M059J (cell line): ENCODE data around the gene IFNAR1. TPM values are rescaled to one million over a fixed set of nuclear protein-coding genes. Genes with fewer than 3 reads are reported as not detected.
A peak's percentile ranks its signal among the peaks of the same experiment; 100 is the strongest.
"Not testable (repeated sequence)": the region's sequence is repeated elsewhere in the genome, so short reads cannot be mapped to it uniquely, and the experiment has no call there.

Experiments
- DNase-seq: peaks from one replicate; pipeline ENCODE4 v3.0.0-alpha.2; 2012; ENCODE audit warnings: low read depth
- total RNA-seq: library from RNA; depleted of rRNA; stranded (reverse); fragments of >200 nt; shearing (Covaris generic); gene quantifications from 2 replicates; pipeline ENCODE4 v1.2.3, GENCODE V29; 2014

The IFNAR1 gene
- total RNA-seq, 1 experiment from 2014 or later: 19.8 TPM

GRCh38 chr21:33375101-33375644 lies 50.4 kb downstream of the IFNAR1 start:
- no peak for DNase-seq

DNA sequence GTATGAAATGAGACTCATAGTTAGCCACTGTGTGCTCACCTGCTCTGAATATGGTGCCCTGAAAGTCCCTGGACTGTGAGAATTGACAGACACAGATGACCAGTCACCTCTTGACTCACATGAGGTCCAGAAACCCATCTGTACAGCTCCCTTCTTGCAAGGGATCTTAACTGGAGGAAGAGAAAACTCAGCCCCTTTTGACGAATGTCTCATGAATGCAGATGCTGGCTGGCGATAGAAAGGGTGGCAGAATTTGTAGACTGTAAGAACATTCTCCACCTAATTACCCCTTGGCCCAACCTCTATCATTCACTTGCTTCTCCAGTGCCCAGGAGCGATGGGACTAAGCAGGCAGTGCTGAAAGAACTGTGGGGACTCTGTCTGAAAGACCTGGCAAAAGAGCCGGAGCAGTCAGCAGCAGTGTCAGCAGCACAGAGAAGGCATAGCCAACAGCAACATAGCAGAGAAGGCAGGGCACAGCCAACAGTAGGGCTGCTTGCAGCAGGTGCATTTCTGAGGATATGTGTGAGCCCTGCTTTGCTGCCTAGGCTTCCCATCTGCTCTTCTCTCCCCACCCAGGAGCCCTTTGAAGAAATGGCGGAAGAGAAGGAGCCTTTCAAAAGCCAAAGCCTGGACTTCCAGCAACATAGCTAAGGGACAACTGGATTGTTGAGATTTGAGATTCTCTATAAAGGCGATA lies 52.6 kb downstream of the IFNAR1 start:
- DNase-seq: no peak

DNA sequence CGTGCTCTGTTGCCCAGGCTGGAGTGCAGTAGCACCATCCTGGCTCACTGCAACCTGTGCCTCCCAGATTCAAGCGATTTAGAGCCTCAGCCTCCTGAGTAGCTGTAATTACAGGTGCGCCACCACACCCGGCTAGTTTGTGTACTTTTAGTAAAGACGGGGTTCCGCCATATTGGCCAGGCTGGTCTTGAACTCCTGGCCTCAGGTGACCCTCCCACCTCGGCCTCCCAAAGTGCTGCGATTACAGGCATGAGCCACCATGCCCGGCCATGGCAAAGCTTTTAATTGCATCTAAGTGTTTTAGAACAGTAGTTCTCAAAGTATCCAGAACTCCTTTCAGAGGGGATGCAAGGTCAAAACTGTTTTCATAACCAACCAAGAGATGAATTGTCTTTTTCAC lies 53.3 kb downstream of the IFNAR1 start:
- no peak for DNase-seq

GRCh38 chr21:33379934-33380333 lies 55.2 kb downstream of the IFNAR1 start:
- peak; percentile 81 for DNase-seq

GRCh38 chr21:33380483-33380998 lies 55.8 kb downstream of the IFNAR1 start:
- DNase-seq: peak; percentile 100

- DNase-seq: not testable (repeated sequence)
Measured at GRCh38 chr21:33381381-33381780, 56.6 kb downstream of the IFNAR1 start.

- peak; percentile 96 for DNase-seq
Measured at GRCh38 chr21:33383056-33383888, 58.5 kb downstream of the IFNAR1 start.

DNA sequence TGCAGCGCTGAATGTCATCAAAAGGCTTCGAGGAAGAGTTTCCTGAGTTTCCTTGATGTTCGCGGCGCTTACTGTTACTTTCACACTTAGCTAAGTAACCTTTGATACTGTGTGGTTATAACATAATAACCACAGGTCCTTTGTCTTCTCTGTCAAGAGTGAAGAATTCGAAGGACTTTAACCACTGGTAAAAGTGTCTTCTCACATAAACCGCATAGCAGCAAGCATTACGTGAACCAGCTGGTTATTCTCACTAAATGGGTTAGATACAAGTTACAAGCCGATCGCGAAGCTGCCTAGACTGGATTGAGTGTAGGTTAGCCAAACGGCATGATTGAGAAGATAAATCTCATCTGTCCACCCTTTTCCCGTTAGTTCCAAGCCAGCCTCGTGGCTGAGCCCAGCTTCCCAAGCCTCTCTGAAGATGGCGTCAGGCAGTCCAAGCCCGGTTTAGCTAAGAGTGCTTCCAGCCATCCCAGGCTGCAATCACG lies 60.1 kb downstream of the IFNAR1 start:
- DNase-seq: peak; percentile 55

DNA sequence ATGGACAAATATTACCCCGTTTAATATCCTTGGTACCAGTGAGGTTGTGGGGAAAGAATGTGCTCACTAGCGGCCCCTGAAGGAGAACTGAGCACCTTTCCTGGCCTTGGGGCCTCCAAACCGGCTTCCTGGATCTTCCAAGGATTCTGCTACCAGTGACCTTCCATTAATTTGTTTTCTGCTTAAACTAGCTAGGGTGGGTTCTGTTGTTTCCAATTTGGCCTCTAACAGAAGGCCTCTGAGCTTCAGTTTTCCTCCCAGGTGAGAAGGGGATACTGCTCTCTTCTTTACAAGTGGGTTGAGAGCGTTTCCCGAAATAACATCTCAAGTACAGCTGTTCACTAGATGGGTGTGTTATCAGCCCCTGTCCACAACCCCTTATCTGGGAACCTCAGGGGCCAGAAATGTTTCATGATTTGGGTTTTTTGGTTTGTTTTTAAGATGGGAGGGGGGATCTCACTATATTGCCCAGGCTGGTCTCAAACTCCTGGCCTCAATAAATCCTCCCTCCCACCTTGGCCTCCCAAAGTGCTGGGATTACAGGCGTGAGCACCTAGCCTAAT lies 61.5 kb downstream of the IFNAR1 start:
- no peak for DNase-seq

GRCh38 chr21:33387294-33387693 lies 62.5 kb downstream of the IFNAR1 start:
- DNase-seq: no peak

DNA sequence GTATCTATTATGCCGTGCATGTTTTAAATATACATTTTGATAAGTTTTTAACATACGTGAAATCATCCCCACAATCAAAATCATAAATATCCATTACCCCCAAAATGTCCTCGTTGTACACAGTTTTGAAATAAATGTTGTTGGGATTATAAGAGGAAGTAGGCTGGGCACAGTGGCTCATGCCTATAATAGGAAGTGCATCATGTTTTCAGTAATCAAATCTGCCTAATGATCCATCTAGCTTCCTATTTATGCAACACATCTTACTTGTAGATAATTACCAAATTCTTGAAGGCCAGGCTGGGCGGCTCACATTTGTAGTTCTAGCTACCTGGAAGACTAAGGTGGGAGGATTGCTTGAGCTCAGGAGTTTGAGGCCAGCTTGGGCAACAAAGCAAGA lies 63.4 kb downstream of the IFNAR1 start:
- DNase-seq: no peak

DNA sequence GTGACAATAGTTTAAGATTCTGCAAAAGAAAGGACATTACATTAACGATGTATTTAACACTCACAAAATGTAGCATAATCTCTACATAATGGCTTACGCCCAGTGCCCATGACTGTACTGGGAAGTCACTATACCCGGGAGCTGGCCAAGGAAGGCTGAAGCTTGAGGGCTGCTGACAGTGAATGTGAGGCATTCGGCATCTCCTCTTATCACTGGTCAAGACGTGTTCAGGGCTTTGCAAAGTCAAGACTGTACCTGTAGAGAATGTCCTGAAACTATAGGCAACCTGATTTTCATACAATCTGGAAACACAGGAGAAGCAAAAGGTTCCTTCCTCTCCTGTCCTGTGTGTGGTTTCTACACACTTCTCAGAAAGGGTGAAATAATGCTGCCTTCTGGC lies 65.7 kb downstream of the IFNAR1 start:
- DNase-seq: no peak

GRCh38 chr21:33391656-33392055 lies 66.9 kb downstream of the IFNAR1 start:
- DNase-seq: no peak

DNA sequence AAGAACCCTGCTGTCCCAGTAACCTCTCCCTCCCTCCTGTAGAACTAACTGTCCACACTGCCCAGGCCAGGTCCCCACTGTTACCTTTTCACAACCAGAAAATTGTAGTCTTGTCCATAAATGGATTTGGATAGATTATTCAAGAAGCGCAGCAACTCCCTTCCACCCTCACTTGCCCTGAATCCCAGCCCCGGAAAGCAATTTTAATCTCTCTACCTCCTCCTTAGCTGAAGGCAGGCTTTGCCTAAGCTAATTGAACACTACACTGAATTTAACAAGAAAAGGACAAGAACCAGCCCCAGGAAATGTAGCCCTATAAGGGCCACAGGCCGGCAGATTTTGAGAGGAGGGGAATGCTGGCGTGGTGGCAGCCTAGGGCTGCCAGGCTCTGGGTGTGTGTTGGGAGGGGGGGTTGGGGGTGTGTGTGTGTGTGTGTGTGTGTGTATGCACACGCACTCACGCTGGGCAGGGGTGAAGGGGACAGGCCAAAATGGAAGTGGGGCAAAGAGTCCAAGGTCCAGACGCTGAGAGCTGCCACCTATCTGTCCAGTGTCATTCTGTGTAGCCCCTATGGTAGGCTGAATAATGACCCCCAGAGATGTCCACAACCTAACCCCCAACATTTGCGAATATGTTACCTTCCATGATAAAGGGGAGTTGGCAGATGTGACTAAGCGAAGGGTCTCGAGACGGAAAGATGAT lies 67.7 kb downstream of the IFNAR1 start:
- no peak for DNase-seq

DNA sequence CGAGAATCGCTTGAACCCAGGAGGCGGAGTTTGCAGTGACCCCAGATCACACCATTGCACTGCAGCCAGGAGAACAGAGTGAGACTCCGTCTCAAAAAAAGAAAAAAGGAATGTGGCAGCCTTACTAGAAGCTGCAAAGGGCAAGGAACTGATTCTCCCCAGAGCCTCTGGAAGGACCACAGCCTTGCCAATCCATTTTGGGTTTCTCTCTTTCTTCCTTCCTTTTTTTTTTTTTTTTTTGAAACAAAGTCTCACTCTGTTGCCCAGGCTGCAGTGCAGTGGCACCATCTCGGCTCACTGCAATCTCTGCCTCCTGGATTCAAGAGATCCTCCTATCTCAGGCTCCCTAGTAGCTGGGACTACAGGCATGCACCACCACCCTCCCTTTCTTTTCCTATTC lies 68.6 kb downstream of the IFNAR1 start:
- no peak for DNase-seq

- no peak for DNase-seq
Measured at GRCh38 chr21:33394260-33394659, 69.5 kb downstream of the IFNAR1 start.

GRCh38 chr21:33395891-33396331 lies 71.1 kb downstream of the IFNAR1 start:
- peak; percentile 97 for DNase-seq

DNA sequence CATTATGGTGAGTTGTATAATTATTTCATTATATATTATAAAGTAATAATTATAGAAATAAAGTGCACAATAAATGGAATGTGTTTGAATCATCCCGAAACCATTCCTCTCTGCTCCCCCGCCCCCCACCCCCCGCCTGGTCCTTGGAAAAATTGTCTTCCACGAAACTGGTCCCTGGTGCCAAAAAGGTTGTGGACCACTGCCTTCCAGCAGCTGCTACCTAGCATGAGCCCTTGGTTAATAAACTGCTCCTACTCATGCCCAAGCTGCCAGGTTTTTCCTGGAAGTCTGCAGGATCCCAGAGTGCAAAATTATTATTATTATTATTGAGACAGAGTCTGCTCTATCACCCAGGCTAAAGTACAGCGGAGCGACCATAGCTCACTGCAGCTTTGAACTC lies 71.7 kb downstream of the IFNAR1 start:
- DNase-seq: no peak

DNA sequence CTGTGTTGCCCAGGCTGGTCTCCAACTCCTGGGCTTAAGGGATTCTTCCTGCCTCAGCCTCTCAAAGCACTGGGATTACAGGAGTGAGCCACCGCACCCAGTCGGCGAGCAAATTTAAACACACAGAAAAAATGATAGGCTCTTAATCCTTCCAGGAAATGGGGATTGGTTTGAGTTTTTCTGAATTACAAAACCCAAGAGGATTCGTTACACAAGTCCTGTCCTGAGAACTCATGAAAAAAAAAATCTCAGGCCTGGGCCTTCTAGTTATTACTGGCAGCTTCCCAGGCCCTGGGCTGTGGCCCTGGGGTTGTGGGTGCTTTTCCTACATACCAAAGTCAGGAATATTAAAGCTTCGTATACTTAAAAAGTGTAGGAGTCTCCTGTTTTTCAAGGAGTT lies 72.2 kb downstream of the IFNAR1 start:
- peak; percentile 90 for DNase-seq

DNA sequence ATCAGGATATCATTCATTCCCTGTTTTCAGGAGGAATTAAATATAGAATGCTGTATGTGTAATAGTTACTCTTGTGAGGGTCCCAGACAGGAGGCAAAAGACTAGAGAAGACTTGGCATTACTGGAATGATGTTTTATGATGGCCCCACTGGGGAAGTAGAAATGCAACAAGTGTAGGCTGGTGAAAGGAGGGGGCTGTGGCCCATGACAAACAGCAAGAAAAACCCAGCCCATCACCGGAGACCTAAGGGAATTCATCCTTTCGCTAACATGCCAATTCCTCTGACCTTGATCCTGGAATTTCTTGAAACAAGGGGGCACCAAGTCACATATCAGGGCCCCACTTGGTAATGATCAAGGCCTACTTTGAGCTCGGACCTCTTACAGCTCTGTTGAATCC lies 72.9 kb downstream of the IFNAR1 start:
- DNase-seq: no peak

GRCh38 chr21:33398361-33398760 lies 73.6 kb downstream of the IFNAR1 start:
- no peak for DNase-seq

DNA sequence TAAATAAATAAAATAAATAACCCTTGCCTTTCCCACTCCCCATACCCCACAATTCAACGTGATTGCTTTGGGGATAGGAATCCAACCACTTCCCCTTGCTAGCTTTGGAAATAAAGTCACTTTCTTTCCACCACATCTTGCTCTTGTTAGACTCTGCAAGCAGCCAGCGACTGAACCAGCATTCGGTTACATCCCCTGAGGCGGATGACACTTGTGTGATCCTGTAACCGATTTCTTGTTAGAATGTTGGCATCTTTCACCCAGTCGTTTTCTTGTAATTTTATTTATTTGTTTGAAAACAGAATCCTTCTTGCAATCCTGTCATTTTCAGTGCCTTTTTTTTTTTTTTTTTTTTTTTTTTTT lies 76.8 kb downstream of the IFNAR1 start:
- peak; percentile 94 for DNase-seq
